DMS153 treated with DMSO at 0.1 percent for 48 hours (cell line): Measurements from ENCODE around the gene PTGES.

ENCODE experiments used
- DNase-seq: peaks from one replicate; lab custom pipeline; 2025; ENCODE audit not compliant: unreplicated experiment; lab: John Stamatoyannopoulos, UW

Gene PTGES

GRCh38 chr9:129694243-129694646, 58.6 kb downstream of the PTGES start:
- no peak for DNase-seq

GRCh38 chr9:129693741-129694140, 59.1 kb downstream of the PTGES start:
- DNase-seq = no peak

- DNase-seq = no peak
Measured at GRCh38 chr9:129692534-129692933, 60.3 kb downstream of the PTGES start.
